ENCODE measurements around the gene CENPN. TPM values are rescaled to one million over a fixed set of nuclear protein-coding genes. Genes with fewer than 3 reads are reported as not detected.

CENPN gene
- polyA plus RNA-seq, 1 donor (not counting 4 experiments of a cell fraction or from before 2014, with no cell fraction given), result 29.2 TPM

GRCh38 chr16:81061871-81062608 lies 55.0 kb downstream of the CENPN start:
- no peak overlapping the region for H3K4me3 ChIP-seq (ENCODE audit: control insufficient read depth in 2 of 3, extremely low read depth in 1 of 3, insufficient read depth in 2 of 3, low read depth in 1 of 3, low read length in 3 of 3)
- H2AFZ ChIP-seq (ENCODE audit: control insufficient read depth, low read length), result no peak overlapping the region
- H3K27me3 ChIP-seq (ENCODE audit: control insufficient read depth, extremely low read depth, insufficient read depth, low read length), result no peaks in the 10 kb centered on the region
- DNase-seq (ENCODE audit: low read depth, low spot score), result no peak
- H3K9me3 ChIP-seq (ENCODE audit: control insufficient read depth, low read depth, low read length), result no peaks in the 10 kb centered on the region
- H3K9ac ChIP-seq (ENCODE audit: control insufficient read depth, extremely low read depth, insufficient read depth, low read length), result no peak overlapping the region
- H3K9me1 ChIP-seq (ENCODE audit: control insufficient read depth, extremely low read depth, insufficient read depth, low read length), result no peaks in the 10 kb centered on the region
- H4K20me1 ChIP-seq (ENCODE audit: control insufficient read depth, extremely low read depth, insufficient read depth, low read length), result no peaks in the 10 kb centered on the region
- no peaks in the 10 kb centered on the region for H3K36me3 ChIP-seq (ENCODE audit: control insufficient read depth in 2 of 2, extremely low read depth in 1 of 2, insufficient read depth in 2 of 2, low read length in 2 of 2)
- no peak overlapping the region for H3K27ac ChIP-seq (ENCODE audit: control insufficient read depth, insufficient read depth, low read length)
- TF ChIP-seq, protein P1, sequence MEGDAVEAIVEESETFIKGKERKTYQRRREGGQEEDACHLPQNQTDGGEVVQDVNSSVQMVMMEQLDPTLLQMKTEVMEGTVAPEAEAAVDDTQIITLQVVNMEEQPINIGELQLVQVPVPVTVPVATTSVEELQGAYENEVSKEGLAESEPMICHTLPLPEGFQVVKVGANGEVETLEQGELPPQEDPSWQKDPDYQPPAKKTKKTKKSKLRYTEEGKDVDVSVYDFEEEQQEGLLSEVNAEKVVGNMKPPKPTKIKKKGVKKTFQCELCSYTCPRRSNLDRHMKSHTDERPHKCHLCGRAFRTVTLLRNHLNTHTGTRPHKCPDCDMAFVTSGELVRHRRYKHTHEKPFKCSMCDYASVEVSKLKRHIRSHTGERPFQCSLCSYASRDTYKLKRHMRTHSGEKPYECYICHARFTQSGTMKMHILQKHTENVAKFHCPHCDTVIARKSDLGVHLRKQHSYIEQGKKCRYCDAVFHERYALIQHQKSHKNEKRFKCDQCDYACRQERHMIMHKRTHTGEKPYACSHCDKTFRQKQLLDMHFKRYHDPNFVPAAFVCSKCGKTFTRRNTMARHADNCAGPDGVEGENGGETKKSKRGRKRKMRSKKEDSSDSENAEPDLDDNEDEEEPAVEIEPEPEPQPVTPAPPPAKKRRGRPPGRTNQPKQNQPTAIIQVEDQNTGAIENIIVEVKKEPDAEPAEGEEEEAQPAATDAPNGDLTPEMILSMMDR (optimal IDR thresholded peaks at IDR 0.05 in 1 of 3, IDR thresholded peaks at IDR 0.05 in 1 of 3, conservative IDR thresholded peaks at IDR 0.05 in 1 of 3; ENCODE audit: extremely low read depth in 1 of 3, insufficient read depth in 2 of 3, low read length in 3 of 3), result no peak
- no peak for TF ChIP-seq EZH2 (IDR thresholded peaks at IDR 0.05; ENCODE audit: low read length)
- dilution Hi-C loops (cut with MboI; ENCODE audit: extremely low pct_ligation_motif_present, low sequenced_read_pairs), result no loop called here
- no peak overlapping the region for H3K4me2 ChIP-seq (ENCODE audit: control insufficient read depth, extremely low read depth, insufficient read depth, low read depth, low read length)
- FAIRE-seq, result no peak
- H3K79me2 ChIP-seq (ENCODE audit: control insufficient read depth, insufficient read depth, low read length), result no peaks in the 10 kb centered on the region
- H3K4me1 ChIP-seq (ENCODE audit: control insufficient read depth, extremely low read depth, insufficient read depth, low read length), result no peaks in the 10 kb centered on the region

GRCh38 chr16:81066681-81067080 lies 59.7 kb downstream of the CENPN start:
- no peak overlapping the region for H3K27ac ChIP-seq (ENCODE audit: control insufficient read depth, insufficient read depth, low read length)
- no peak for FAIRE-seq
- H3K79me2 ChIP-seq (ENCODE audit: control insufficient read depth, insufficient read depth, low read length), result no peaks in the 10 kb centered on the region
- H3K36me3 ChIP-seq (ENCODE audit: control insufficient read depth in 2 of 2, extremely low read depth in 1 of 2, insufficient read depth in 2 of 2, low read length in 2 of 2), result no peaks in the 10 kb centered on the region
- no peak overlapping the region for H3K4me3 ChIP-seq (ENCODE audit: control insufficient read depth in 2 of 3, extremely low read depth in 1 of 3, insufficient read depth in 2 of 3, low read depth in 1 of 3, low read length in 3 of 3)
- dilution Hi-C loops (cut with MboI; ENCODE audit: extremely low pct_ligation_motif_present, low sequenced_read_pairs), result no loop called here
- no peaks in the 10 kb centered on the region for H3K9me3 ChIP-seq (ENCODE audit: control insufficient read depth, low read depth, low read length)
- no peak overlapping the region for H3K9ac ChIP-seq (ENCODE audit: control insufficient read depth, extremely low read depth, insufficient read depth, low read length)
- no peak overlapping the region for H3K4me2 ChIP-seq (ENCODE audit: control insufficient read depth, extremely low read depth, insufficient read depth, low read depth, low read length)
- no peaks in the 10 kb centered on the region for H4K20me1 ChIP-seq (ENCODE audit: control insufficient read depth, extremely low read depth, insufficient read depth, low read length)
- peaks cover 2% of the 10 kb centered on the region for H3K4me1 ChIP-seq (ENCODE audit: control insufficient read depth, extremely low read depth, insufficient read depth, low read length)
- no peak for DNase-seq (ENCODE audit: low read depth, low spot score)
- H2AFZ ChIP-seq (ENCODE audit: control insufficient read depth, low read length), result no peak overlapping the region
- TF ChIP-seq EZH2 (IDR thresholded peaks at IDR 0.05; ENCODE audit: low read length), result no peak
- TF ChIP-seq, protein P1 (optimal IDR thresholded peaks at IDR 0.05 in 1 of 3, IDR thresholded peaks at IDR 0.05 in 1 of 3, conservative IDR thresholded peaks at IDR 0.05 in 1 of 3; ENCODE audit: extremely low read depth in 1 of 3, insufficient read depth in 2 of 3, low read length in 3 of 3), result no peak
- H3K9me1 ChIP-seq (ENCODE audit: control insufficient read depth, extremely low read depth, insufficient read depth, low read length), result no peaks in the 10 kb centered on the region
- no peaks in the 10 kb centered on the region for H3K27me3 ChIP-seq (ENCODE audit: control insufficient read depth, extremely low read depth, insufficient read depth, low read length)

All from keratinocyte (primary cell).